Measurements from ENCODE around the gene GPR158.
"Not testable (repeated sequence)": the region's sequence is repeated elsewhere in the genome, so short reads cannot be mapped to it uniquely, and the experiment has no call there.

The GPR158 gene, protein sequence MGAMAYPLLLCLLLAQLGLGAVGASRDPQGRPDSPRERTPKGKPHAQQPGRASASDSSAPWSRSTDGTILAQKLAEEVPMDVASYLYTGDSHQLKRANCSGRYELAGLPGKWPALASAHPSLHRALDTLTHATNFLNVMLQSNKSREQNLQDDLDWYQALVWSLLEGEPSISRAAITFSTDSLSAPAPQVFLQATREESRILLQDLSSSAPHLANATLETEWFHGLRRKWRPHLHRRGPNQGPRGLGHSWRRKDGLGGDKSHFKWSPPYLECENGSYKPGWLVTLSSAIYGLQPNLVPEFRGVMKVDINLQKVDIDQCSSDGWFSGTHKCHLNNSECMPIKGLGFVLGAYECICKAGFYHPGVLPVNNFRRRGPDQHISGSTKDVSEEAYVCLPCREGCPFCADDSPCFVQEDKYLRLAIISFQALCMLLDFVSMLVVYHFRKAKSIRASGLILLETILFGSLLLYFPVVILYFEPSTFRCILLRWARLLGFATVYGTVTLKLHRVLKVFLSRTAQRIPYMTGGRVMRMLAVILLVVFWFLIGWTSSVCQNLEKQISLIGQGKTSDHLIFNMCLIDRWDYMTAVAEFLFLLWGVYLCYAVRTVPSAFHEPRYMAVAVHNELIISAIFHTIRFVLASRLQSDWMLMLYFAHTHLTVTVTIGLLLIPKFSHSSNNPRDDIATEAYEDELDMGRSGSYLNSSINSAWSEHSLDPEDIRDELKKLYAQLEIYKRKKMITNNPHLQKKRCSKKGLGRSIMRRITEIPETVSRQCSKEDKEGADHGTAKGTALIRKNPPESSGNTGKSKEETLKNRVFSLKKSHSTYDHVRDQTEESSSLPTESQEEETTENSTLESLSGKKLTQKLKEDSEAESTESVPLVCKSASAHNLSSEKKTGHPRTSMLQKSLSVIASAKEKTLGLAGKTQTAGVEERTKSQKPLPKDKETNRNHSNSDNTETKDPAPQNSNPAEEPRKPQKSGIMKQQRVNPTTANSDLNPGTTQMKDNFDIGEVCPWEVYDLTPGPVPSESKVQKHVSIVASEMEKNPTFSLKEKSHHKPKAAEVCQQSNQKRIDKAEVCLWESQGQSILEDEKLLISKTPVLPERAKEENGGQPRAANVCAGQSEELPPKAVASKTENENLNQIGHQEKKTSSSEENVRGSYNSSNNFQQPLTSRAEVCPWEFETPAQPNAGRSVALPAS (N-terminal part only)

DNA sequence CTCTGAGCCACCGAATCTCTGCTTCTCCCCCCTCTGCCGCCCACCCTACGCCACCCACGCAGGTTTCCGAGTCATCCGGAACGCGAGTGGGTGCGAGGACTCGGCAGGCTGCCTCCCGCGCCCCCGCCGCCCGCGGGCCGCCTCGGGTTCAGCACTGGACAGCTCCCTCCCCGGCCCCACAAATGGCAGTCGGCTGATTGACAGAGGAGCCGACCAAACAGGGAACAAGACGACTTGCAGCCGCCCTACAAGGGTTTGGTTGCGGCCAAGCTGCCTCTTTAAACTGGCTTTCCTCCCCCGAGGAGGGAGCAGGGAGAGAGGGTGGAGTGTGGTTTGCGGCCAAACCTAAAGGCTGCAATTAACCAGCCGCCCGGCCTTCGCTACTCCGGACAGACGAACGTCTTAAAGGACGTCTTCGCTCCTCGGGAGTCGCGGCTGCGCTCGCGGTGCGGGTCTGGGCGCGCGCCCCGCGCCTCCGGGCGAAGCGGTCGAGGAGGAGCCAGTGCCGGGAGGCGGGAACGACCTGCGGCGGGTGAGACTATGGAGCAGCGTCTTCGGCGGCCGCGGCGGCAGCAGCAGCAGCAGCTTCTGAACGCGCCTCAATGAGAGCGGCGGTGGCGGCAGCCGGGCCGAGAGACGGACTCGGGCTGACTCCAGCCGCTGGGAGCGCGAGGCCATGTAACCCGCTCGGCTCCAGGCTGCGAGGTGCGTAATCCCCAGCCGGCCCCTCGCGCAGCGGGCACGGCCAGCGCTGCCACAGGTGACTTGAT, at the start of gene GPR158:
Gene GPR158 (plus strand): TSS at position 541 of the 770 bp plus-strand sequence. CDS start 420 bp downstream, outside the sequence.
- DNase-seq, result peak; percentile 36 to 47

DNA sequence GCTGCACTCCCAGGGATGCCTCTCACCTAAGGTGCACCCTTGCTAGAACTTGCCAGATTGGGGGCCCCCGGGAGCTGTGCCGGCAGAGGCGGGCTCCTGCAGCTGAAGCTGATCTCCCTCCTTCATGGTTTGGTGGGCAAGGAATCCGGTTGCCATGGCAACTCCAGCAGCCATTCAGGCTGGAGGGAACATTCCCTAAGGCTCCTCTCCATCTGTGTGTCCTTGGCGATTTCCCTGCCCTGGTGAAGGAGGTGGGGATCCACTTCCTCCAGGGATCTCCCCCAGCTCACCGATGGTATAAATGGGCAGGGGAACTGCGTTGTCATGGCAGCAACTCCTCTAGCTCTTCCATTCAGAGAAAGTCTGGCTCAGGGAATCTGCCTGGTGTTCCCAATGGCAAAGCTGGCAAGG, 49.6 kb upstream of the GPR158 start:
- no peak for DNase-seq

DNA sequence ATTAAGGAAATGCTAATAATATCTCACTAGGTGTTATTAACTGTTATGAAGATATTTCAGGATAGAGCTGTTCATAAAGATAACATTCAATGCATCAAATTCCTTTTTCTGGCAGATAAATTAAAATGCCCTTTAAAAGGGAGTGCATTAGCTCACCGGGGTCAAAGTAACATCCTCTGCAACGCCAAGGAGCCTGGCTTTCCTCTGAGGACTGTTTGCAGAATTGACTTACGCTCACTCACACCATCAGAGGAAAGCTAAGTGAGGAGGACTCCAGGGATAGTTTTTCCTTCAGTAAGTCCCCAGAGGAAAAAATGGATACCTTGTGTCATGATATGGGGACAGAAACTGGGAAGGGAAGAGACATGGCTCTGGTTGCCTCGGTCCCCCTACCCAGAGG, 45.2 kb upstream of the GPR158 start:
- DNase-seq, result no peak

DNA sequence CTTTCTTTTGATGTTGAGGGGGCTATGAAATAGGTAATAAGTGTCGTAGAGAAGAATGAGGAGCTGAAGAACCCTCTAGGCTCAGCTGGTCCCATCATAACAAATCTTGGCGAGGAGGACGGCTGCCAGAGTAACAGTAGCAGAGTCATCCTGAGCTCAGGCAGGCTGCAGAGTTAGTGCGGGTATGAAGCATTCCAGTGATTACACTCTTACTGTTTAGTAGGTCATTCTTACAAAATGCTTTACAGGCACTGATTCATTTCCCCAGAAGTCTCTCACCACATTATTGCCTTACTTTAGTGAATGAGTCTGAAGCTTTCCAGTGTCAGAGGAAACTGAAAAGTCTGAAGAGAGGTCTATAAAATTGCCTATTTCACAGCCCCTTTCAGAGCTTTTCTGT, 43.9 kb upstream of the GPR158 start:
- no peak for DNase-seq

DNA sequence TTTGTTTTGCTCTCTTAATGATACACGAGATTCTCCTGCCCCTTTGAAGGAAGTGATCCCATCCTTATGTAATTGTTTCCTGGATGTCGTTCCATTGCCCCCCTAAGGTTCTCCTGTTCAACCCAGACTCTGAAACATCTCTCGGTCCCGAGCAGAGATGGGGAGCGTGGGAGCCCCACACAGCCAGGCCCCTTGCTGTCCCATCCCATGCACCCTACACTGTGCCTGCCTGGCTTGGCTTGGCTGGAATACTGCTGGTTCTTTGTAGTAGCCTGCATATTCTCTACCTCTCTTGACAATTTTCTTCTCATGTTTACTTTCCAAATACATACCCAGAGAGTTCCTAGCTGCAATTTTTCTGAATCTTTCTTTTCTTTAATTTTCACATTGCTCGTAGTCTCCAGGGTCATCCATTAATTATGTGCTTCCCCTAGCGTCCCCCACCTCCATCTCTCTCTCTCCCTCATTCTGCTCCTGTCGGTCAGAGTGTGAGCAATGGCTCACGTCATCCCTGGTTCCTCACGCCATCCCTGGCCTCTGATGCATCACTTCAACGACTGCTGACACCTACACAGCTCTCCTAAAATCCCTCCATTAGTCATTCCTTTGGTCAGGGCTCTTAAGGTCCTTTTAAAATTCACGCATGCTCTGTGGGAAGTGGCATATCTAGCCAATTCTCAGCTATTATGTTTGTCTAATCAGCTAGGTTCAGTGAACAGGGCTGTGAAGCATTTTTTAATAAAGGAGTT, 32.5 kb upstream of the GPR158 start:
- no peak for DNase-seq

DNA sequence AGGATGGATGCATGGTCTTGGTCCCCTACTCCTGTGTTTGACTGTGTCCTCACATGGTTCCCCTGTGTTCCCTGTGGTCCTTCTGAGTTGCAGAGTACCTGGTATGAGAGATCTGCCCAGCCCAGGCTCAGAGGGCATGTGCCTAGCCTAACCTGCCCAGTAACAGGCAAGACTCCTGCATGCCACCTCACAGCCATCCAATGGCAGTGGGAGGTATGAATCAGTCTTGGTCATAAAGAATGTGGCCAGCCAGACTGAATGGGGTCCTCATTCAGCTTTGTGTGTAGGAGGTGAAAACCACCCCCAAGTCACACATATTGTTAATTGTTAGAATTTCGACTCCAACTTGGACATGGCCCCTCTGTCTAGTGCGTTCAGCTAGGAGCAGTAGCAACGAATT, 17.2 kb upstream of the GPR158 start:
- DNase-seq, result no peak

DNA sequence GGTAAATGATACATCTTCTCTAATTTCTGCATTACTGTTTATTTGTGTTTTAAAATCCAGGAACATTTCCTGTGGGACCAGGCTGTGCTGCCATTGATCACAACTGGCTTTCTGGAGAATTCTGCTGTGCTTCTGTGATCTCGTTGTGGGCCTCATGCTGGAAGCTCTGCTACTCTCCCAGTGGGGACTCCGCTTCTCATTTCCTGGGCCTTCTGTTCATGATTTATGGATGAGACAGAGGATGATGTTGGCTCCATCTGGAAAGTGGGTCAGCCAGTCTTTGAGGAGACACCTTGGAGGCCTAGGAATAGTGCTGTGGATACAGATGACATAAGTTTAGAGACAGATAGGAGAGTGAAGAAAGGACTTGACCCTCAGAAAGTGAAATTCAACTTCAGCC, 15.2 kb upstream of the GPR158 start:
- DNase-seq, result no peak

DNA sequence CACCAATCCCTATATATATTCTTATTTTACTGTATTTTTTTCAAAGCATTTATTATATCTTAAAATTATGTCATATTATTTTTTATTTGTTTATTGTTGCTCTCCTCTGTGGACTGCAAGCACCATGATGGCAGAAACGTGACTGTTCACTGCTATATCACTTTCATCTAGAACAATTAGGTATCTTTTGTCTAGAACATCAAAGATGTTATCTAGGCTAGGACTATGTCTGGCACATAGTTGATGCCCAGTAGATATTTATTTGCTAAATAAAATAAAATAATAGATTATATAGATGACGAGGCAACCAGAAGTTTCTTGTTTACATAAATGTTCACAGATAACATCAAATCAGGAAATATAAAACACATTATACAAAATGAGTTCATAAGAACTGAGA, 12.4 kb upstream of the GPR158 start:
- no peak for DNase-seq

DNA sequence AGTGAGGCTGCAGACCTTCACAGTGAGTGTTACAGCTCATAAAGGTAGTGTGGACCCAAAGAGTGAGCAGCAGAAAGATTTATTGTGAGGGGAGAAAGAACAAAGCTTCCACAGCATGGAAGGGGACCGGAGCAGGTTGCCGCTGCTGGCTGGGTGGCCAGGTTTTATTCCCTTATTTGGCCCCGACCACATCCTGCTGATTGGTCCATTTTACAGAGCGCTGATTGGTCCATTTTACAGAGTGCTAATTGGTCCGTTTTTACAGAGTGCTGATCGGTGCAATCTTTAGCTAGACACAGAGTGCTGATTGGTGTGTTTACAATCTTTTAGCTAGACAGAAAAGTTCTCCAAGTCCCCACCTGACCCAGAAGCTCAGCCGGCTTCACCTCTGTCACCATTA, 11.3 kb upstream of the GPR158 start:
- DNase-seq, result not testable (repeated sequence)

DNA sequence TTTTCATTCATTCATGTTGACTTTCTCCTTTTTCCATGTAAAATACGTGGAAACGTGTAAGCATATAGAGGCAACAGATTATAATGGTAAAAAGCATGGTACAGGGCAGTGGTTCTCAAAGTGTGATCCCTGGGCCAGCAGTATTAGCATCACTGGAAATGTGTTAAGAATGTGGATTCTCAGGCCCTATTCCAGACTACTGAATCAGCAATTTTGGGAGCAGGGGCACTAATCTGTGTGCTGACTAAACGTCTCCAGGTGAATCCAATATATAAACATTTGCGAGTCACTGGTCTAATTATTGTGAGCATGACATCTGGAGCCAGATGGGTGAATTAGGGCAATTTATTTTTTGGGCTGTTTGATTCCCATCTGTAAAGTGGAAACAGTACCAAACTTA, 5.1 kb upstream of the GPR158 start:
- DNase-seq, result no peak

DNA sequence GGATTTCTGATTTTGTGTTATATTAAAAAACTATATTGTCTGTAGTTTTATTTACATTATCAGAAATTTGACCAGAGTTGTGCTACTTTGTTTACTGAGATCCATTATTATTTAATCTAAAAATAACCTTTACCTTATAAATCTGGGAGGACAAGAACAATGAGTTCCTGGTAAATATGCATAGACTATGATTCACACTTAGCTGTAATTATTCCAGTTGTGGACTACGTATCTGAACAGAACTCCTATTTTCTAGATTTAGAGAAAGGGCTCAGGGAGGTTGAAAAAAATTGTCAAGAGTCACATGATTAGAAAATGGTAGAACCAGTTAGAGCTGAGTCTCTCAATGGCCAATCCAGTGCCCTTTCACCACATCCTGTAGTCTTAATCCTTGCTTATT, 4.2 kb upstream of the GPR158 start:
- no peak for DNase-seq

DNA sequence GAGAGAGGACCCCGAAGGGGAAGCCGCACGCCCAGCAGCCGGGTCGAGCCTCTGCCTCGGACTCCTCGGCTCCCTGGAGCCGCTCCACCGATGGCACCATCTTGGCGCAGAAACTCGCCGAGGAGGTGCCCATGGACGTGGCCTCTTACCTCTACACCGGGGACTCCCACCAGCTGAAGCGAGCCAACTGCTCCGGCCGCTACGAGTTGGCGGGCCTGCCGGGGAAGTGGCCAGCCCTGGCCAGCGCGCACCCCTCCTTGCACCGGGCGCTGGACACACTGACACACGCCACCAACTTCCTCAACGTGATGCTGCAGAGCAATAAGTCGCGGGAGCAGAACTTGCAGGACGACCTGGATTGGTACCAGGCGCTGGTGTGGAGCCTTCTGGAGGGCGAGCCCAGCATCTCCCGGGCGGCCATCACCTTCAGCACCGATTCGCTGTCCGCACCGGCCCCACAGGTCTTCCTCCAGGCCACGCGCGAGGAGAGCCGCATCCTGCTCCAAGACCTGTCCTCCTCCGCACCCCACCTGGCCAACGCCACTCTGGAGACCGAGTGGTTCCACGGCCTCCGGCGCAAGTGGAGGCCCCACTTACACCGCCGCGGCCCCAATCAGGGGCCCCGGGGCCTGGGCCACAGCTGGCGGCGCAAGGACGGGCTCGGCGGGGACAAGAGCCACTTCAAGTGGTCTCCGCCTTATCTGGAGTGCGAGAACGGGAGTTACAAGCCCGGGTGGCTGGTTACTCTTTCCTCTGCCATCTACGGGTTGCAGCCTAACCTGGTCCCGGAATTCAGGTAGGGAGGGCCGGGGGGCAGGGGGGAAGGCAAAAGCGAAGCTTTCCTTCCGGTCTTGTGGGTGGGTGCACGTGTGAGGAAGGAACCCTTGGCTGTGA, 973 bp downstream of the GPR158 start:
- DNase-seq, result no peak

DNA sequence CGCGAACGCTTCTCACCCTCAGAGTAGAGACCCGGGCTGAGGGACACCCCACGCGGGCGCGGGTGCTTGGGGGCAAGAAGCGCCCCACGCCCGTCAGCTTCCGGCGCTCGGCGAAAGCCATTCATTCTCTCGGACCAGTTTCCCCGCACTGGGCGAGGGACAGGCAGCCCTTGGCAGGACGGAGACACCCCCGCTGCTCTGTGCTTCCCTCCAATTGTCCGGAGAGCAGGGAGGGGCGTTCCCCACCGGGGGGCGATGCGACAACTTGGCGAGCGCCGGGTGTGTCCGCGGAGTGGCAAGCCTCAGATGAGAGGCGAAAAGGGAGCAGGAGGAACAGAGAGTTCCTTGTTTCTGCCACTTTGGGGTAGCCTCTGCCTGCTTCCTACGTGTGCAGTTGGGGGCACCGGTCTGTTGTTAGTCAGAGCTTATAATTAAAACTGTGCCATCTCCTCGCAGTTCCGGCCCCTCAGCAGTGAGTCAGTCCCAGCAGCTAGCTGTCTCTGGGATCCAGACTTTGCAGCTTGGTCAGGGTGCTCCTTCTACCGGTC, 1.7 kb downstream of the GPR158 start:
- DNase-seq, result no peak

DNA sequence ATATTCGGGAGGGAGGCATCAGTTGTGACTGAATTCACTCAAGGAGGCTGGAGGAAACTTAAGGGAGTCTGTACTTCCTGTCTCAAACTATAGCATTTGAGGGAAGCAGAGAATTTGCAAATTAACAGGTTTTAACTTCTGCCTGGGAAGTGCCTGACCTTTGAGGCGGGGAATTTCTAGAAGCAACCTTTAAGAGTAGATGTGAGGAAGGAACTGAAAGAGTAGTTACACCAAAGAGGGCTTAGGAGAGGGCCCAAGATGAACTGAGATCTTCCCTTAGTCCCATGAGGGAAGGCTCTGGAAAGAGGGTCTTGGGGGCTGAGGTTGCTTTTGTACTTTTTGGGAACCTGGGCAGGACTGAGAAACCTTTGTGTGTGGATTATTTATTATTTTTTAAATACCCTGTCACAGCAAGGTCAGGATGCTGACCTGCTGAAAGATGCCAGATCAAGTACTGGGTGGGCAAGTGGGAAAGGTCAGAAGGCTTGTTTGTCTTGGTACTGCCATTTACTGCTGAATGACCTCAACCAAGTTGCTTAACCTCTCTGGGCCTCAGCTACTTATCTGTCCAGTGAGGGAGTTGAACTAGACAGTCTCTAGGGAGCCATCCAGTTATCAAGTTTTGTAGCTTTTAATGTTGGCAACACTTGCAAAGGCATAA, 2.4 kb downstream of the GPR158 start:
- no peak for DNase-seq

DNA sequence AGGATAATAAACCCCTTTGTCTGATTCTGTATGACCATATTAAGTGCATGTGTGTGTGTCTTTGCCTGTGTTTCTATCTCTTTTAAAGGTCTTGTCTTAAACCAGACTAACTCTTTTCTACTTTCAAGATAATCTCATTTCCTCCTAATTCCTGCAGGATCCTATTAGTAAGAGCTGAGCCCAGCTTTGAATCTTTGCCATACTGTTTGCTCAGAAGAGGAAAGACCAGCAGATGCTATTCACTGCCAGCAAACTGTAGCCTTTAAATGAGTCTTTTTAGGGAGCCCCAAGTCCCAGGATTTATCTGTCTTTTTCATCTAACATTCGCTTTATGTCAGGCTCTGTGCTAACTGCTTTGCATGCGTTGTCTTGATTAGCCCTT, 2.9 kb downstream of the GPR158 start:
- DNase-seq, result no peak

DNA sequence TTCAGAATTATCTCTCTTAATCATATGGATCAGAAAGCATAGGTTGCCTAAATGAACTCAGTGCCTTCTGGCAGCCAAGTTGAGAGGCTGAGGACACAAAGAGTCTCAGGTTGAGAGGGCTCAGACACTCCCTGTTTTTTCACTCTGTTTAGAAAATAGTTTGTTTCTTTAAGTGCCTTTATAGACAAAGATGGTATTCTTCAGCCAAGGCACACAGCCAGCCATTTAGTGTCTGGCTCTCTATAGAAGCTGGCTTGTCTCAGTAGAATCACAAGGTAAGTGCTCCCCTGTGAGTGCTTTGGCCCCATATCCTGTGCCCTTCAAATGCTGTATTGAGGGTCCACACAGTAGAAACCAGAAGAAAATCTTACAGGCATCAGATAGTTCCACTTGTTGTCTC, 3.6 kb downstream of the GPR158 start:
- DNase-seq, result no peak

DNA sequence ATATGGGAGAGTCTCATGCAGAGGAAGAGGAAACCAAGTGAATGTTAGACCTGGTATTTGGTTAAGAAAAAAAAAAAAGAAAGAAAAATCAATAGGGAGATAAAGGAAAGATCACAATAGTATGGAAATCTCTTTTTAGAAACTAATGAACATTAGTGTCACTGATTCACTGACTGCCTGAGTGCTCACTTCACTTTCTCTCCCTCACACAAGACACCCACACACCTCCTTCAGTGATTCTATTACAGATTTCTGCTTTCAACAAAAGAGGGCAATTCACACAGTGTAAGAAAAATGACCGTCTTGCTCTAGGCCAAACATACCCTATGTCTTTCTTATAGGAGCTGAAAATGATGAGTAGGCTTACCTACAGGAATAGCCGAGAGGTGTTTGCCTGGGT, 6.0 kb downstream of the GPR158 start:
- no peak for DNase-seq

DNA sequence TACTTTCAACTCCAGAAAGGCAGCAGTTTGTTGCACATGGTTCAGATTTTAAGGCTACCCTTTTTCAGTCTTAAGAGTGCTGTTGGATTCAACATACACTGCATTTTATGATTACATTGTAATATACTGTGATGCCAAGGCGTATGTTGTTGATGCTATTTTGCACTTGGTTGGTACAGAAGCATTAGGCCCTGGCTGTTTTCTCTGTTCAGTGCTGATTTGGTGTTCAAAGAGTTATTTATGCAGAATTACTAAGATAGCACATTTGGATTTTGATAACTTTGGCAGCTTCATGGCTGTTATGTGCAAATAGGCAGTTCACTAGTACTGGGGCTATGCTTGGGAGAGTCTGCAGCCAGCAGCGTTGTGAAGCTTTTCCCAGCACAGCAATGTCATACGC, 7.8 kb downstream of the GPR158 start:
- DNase-seq, result no peak

DNA sequence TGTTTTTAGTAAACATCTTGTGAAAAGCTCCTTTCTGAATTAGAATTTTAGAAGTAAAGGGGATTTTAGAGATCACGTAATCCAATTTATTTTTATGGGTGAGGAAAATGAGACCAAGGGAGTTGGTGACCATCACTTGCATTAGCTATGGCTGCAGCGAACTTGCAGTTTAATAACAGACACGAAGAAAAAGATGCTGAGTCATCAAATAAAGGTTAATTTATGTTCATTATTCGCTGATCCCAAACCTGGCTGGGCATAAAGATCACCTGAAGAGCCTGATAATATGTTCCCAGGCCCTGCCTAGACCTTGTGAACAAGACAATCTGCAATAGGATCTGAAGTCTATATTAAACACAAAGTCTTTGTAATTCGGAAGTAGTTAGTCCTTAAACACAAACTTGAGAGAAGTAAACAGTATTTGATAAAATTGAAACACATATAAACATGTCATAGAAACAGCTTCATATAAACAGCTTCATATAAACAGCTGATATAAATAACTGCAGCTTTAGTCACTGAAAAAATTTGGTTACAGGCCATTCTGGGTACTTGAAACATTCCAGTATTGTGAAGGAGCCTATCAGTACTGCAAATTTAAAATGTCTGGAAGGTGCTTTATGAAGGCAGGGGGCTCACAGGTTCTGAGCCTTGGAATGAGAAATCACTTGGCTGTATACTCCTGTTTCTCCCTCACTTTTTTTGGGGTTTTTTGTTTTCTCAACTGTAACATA, 16.5 kb downstream of the GPR158 start:
- no peak for DNase-seq

All from stimulated activated CD4-positive, alpha-beta T cell treated with anti-CD3 and anti-CD28 coated beads, Interleukin-2, amount 100 ng/mL, for 48 hours (primary cell).